NCI-H2081 (cell line): ENCODE measurements around the gene PPP4R4.
A peak's percentile ranks its signal among the peaks of the same experiment; 100 is the strongest.

Source experiments
- DNase-seq, 2 experiments: peaks; one replicate each; lab custom pipeline; 2025; lab: John Stamatoyannopoulos, UW

The PPP4R4 gene, protein sequence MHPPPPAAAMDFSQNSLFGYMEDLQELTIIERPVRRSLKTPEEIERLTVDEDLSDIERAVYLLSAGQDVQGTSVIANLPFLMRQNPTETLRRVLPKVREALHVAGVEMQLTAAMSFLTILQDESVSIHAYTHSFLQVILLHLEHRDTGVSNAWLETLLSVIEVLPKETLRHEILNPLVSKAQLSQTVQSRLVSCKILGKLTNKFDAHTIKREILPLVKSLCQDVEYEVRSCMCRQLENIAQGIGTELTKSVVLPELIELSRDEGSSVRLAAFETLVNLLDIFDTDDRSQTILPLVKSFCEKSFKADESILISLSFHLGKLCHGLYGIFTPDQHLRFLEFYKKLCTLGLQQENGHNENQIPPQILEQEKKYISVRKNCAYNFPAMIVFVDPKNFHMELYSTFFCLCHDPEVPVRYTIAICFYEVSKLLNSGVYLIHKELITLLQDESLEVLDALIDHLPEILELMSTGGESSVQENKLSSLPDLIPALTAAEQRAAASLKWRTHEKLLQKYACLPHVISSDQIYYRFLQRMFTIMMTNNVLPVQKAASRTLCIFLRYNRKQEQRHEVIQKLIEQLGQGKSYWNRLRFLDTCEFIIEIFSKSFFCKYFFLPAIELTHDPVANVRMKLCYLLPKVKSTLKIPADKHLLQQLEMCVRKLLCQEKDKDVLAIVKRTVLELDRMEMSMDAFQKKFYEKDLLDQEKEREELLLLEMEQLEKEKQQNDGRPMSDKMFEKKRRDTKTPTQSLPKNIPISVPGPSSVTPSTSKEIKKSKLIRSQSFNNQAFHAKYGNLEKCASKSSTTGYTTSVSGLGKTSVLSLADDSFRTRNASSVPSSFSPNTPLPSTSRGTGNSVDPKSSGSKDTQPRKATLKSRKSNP

DNA sequence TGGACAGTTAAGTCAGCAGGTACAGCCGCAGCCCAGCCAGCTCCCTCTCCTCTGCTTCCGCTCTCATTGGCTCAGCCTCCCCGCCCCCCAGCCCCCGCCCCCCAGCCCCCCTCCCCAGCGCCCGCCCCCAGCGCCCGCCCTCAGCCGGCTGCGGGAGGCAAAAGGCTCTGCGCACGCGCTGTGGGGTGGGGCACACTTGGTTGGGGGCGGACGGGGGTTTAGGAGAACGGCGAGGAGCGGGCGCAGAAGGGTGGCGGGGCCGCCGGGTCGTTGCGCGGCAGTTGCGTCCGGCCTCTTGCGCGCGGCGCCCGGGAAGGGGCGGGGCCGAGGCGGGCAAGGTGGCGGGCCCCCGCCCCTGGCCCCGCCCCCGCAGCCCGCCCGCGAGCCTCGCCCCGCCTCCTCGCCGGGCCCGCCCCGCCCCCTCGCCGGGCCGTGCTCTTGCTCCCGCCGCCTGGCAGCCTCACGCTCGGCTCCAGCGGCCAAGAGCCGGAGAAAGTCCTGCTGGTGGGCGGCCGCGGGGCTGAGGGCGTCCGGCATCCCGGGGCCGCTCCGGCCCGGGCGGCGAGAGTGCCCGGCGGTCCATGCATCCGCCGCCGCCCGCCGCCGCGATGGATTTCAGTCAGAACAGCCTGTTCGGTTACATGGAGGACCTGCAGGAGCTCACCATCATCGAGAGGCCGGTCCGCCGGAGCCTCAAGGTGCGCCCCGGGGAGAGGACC is at the start of gene PPP4R4:
PPP4R4 (plus strand) TSS at position 438 of the 719 bp plus-strand sequence; CDS start at position 582, 144 bp downstream.
- peak; percentile 75 to 88 for DNase-seq

DNA sequence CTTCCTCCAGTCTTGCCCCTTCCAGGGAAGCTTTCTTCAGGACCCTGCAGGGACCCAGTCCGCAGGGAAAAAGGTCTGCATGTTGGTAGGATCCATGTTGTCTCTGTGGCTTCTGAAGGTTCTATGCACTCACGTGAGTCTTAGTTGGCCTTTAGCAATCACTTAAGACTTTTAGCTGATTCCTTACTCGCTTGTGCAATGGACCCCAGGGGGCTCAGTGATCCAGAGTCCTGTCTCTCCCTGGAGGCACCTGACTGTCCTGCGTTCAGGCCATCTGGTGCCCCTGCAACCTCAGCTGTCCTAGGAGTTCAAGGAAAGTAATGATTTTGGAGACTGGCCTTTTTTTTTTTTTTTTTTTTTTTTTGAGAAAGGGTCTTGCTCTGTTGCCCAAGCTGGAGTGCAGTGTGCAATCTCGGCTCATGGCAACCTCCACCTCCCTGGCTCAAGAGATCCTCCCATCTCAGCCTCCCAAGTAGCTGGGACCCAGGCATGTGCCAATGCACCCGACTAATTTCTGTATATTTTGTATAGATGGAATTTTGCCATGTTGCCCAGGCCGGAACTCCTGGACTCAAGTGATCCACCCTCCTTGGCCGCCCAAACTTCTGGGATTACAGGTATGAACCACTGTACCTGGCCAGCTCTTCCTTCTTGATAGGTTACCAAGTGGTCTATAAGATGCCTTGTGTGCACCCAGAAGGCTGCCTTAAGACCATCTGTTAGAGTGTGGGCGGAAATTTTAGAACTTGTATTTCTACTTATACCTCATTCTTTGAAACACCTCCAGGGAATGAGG is 49.3 kb upstream of the PPP4R4 start:
- no peak for DNase-seq

DNA sequence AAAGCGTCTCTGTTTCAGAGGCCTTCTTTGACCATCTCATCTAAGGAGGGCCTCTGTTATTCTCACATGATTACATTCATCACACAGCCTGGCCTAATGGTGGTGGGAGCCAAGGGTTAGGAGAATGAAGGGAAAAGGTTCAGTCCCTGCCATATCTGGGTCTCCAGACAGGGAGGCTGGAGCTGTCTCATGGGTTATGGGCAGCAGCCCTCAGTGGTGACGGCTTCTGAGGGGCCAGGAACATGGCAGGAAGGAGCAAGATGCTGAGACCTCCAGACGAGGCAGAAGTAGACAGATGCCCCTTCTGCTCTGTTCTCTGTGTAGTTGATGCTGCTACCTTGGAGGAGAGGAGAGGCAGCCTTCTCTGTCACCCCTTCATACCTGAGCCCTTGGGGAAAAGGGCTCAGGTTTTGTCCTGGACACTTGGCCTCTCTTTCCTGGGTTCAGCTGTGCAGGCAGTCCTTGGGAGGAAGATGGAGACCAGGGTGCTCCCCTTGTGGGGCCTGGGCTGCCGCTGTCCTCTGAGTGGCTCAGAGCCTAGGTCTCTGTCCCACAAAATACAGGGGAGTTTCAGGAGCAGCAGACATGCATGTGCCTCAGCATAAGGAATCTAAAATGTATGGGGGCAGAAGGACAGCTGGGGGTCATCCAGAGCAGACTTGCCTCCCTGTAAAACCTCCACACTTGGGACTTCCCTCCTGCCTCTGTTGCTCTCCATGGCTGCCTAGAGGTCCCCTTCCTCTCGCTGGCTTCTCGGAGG is 48.3 kb upstream of the PPP4R4 start:
- DNase-seq, result no peak

DNA sequence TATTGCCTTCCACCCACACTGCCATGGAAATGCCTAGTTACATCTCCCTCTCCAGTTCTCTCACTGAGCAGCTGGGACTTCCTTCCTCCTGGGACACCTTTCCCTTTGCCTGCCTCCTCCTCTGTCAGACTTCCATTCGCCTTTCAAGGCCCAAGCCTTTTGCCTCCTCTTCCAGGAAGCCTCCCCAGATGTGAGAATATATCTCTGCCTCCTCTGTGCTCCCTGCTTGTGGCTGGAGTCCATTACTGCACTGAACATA is 47.8 kb upstream of the PPP4R4 start:
- DNase-seq, result no peak

DNA sequence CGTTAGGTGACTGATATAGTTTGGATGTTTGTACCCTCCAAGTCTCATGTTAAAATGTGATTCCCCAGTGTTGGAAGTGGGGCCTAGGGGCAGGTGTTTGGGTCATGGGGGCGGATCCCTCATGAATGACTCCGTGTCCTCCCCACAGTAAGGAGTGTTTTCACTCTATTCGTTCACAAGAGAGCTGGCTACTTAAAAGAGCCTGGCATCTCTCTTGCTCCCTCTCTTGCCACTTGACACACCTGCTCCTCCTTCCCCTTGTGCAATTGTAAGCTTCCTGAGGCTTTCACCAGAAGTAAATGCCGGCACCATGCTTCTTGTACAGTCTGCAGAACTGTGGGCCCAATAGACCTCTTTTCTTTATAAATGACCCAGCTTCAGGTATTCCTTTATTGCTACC is 47.3 kb upstream of the PPP4R4 start:
- DNase-seq, result no peak

DNA sequence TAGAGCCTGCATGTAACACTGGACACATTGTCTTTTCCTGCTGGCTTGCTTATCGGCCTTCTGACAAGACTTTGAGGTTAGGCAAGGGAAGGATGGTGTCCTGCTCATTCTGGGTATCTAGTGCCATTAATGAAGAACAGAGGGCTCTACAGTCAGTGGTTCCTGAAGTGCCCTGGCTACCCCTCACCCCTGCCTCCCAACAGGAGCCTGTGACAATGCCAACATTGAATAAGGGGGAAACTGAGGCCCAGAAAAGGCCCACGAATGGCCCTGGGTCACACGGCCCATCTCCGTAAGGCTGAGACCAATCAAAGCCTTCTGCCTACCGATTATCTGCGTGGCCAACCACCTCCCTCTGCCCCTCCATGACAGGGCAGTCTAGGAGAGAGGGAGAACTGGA is 46.8 kb upstream of the PPP4R4 start:
- no peak for DNase-seq

DNA sequence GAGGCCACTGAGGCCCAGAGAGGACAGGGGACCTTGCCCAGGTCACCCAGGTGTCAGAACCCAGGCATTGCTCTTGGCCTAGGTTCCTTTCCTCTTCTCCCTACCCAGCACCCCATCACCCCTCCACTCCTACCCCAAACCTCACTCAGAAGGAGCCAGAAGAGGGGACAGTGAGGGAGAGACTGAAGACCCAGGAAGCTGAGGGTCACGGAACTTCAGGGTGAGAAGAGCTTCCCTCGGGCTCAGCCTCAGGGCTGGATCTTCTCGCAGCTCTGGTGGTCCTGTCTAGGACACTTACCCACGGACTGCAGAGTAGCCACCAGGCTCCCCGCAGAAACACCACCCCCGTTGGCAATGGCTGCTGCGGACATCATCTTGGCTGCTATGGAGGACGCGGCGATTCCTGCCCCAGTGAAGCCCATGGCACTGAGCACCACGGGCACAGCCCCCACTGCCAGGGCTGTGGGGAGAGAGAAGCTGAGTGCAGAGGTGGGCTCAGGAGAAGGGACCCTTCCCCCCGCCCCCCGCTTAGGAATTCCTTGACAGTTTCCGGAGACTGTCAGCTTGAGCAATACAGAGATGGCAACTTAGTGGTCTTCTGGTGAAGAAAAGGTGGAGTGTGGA is 45.8 kb upstream of the PPP4R4 start:
- no peak for DNase-seq

DNA sequence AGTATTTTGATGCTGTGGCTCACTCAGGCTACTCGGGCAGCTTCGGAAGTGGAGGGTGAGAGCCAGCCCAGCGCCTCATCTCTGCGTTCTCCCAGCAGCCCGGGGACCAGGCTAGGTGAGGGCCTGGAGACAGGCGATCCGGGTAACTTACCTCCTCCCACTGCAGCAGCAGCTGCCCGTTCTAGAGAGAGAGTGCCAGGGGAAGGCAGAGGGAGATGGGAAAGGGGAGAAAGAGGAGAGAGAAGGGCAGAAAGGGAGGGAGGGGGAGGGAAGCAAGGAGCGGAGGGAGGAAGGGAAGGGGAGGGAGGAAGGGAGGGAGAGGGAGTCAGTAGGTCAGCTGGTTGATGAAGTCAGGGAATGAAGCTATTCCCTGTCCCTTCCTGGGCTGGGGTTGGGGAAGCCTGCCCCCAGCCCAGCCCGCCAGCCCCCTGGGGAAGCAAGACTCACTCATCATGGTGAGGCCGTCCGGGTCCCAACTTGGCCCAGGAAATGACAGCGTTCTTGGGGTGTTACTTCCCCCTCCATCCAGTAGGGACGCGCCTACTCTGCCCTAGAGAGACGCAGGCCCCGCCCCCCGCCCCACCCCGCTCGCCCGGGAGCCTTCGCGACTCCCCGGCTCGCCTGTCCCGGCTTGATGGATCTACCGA is 44.9 kb upstream of the PPP4R4 start, which contains the start of gene IFI27L2:
IFI27L2 (minus strand) TSS at position 494 of the 647 bp plus-strand sequence; CDS start at position 454, 40 bp downstream.
- DNase-seq, result peak; percentile 38 to 44

DNA sequence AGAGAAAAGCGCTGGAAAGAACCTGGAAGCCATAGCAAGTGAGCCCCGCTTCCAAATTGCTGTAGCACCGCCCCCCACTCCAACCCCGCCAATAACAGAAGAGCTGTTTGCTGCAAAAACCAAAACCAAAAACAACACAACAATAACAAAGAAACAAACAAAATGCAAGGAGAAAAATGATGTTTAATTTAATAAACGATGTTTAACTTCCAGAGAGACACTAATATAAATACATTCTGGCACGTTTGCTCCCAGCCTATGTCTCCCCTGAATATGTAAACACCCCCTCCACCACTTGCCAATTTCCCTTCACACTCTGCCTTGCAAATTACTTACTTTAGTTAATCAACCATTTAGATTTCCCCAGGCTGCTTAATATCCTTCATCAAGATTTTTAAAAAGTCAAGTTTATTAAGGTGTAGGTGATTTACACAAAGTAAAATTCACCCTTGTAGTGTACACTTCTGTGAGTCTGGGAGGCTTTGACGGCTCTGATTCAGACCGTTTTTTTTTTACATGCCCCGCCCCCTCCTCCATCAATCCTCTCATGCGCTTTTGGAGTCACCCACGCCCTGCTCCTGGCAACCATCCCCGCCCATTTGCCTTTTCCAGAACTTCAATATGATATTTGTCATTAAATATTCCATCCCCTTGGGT is 44.2 kb upstream of the PPP4R4 start:
- no peak for DNase-seq

DNA sequence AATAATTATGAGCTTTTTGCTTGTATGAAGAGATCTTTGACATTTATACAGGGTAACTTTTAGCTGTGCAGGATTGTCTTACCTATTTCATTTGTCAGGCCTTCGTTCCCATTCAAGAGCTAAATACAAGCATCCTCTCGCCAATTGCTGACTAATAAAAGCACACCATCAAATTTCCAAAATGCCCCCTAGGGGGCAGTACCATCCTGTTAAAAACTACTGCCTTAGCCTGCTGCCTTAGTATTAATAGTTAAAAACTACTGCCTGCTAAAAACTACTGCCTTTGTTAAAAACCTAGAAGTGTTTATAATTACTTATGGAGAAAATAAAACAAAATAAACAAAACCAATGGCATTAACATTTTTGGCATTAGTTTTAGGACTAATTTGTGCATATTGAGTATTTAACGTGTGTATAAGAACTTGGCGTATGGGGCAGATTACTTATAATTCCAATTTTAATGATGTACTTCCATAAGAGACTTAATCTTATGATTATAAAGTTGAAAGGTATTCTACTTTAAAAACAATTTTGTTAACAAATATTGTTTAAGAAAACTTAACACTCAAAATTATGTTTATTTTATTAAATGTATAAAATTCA is 41.7 kb upstream of the PPP4R4 start:
- DNase-seq, result peak; percentile 62 to 68

DNA sequence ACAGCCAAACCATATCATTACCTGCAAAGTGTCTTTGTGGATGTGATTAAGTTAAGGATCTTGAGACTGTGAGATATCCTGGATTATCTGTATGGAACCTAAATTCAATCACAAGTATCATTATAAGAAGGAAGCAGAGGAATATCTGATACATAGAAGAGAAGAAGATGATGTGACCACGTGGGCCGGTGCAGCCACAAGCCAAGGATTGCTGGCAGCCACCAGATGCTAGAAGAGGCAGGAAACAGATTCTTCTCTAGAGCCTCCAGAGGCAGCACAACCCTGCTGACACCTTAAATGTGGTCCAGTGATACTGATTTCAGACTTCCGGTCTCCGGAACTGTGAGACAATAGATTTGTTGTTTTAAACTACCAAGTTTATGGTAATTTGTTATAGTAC is 38.6 kb upstream of the PPP4R4 start:
- DNase-seq, result no peak

DNA sequence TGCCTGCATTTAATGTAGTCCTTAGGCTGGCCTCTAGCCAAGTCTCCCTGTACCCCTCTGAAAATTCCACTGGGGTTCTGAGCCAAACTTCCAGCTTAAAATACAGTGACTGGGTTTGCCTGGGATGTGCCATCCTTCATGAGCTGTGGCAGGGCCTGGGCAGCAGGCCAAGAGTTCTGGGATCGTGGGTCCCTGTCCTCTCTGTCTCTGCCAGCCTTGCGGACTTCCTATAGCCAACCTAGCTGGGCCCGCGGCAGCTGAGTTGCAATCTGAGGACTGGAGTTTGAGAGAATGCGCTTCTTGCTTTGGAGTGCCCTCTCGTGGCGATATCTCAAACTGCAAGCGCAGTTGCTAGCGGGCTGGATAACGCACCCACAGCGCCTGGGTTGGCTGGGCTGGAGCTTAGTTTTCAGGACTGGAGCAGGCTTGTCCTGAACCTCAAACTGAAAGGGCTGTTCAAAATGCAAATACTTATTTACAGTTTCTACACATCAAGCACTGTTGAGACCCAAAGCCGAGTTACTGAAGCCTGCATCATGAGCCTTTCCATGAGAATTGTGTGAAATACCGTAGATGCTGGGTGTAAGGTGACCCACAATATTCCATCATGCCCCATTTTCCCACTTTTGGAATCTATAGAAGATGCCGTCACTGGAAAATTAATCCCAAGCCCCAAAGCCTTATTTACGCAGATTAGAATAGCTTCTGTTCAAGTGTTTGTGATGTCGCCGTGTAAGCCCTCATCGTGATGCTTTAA is 37.4 kb upstream of the PPP4R4 start:
- peak; percentile 79 to 82 for DNase-seq

DNA sequence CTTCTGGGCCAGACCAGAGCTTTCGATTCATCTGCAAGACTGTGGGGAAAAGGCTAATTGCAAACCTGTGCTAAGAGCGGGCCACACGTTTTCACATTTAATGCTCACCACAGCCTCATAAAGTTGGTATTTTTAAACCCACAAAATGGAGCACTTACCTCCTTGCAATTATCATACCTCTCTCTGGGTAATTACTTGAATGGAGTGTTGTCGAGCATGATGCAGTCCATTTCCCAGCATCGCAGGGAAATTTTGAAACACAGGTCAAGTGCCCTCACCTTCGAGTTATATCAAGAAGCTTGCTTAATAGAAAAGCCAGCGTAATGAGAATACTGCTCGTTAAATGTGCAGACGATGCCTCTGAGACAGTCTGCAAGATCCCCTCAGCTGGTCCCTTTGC is 35.9 kb upstream of the PPP4R4 start:
- no peak for DNase-seq

DNA sequence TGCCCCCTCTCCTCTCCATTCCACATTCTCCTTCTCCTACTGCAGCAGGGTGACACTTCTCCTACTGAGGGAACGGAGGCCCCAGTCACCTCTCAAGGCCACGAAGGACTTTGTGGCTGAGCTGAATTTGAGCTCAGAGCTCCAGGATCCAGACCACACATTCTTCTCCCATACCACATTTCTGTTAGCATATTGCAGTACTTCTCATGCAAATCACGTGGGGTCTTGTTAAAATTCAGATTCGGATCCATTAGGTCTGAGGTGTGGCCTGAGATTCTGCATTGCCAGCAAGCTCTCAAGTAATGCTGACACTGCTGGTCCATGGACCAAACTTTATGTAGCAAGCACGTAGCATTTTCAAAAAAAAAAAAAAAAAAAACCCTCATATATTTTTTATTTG is 35.1 kb upstream of the PPP4R4 start:
- no peak for DNase-seq

DNA sequence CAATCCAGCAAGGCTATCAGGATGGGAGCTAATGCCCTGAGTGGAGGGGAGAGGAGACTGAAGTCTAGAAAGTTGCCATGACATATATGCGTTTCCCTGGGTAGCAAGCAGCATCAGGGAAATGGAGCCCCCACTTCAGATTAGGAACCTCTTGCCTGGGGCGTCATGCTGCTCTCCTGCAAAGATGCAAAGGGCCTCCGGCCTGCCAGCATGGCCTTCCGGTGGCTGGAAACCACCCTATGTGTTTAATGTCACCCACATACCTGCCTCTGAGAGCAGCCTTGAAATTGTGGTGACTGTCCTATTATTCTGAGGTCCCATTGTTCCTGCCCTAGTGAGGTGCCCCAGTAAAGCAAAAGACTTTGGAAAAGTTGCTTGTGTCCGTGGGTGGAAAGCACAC is 34.7 kb upstream of the PPP4R4 start:
- no peak for DNase-seq

DNA sequence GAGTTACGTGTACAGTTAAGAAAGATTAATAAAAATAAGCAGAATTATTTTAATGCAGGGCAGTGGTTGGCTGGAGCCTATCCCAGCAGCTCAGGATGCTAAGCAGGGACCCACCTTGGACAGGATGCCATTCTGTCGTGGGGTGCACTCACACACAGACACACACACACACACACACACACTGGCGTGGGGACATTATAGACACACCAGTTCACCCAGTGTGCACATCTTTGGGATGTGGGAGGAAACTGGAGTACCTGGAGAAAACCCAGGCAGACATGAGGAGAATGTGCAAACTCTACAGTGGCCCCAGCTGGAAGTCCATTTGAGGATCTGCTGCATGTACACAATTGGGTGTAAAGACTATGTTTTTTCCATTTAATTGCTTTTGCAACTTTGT is 31.9 kb upstream of the PPP4R4 start:
- DNase-seq, result no peak

DNA sequence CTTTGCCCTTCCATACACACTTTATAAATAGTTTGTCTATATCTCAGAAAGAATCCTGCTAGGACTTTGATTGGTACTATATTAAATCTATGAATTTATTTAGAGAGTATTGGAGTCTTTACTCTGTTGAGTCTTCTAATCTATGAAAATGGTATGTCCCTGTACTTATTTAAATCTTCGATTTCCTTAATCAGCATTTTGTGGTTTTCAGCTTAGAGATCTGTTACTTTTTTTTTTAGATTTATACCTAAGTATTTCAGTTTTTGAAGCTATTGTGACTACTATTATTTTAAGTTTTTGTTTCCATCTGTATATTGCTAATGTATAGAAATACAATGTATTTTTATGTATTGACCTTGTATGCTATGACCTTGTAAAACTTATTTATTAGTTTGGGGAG is 31.3 kb upstream of the PPP4R4 start:
- DNase-seq, result no peak

DNA sequence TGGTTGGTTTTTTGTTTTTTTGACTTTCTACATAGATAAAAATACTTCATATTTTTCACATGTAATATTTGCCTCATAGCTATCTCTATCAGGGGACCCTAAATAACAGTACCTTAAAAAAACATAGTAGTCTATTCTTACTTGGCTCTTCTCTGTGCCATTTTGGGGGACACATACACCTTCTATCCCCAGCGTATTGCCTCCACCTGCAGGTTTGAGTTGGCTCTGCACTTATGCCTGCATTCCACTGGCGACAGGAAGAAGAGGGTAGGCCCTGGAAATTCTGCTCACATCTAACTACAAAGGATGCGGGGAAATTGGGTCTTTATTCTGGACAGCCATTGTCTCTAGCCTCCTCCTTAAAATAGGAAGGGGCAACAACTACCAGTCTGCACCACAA is 30.9 kb upstream of the PPP4R4 start:
- DNase-seq, result no peak
